GM10248 (cell line): Measurements from ENCODE around the gene FYN.

Source experiments
- CTCF ChIA-PET: fragments of 300-600 bp; sonication (Branson Sonifier 250); formaldehyde crosslinking; extraction: SDS; loops from one replicate; lab custom pipeline; 2021; ENCODE audit warnings: antibody characterized with exemption; lab: Yijun Ruan, JAX
- POLR2A ChIA-PET: fragments of 350-650 bp; sonication (Branson Sonifier 250); formaldehyde crosslinking; extraction: SDS; loops from one replicate; lab custom pipeline; 2020; ENCODE audit warnings: antibody characterized with exemption; lab: Yijun Ruan, JAX
- DNase-seq: peaks from one replicate; pipeline ENCODE4 v3.0.0; 2012; ENCODE audit errors: extremely low spot score
- CTCF ChIP-seq: IDR thresholded peaks from 2 replicates; pipeline ENCODE4 v1.5.1; 2012; ENCODE audit warnings: mild to moderate bottlenecking, low read depth; ENCODE audit errors: extremely low read depth, missing control alignments, control extremely low read depth

Gene FYN

GRCh38 chr6:111804627-111805235 lies 68.5 kb downstream of the FYN start:
- ChIA-PET POLR2A (interaction anchor here (0.6 kb wide), 1 partner anchor 21 kb away, joined by 3 read pairs; no protein-coding TSS in a partner anchor), CTCF (interaction anchor here (1.0 to 2.6 kb wide), 7 partner anchors 9 to 238 kb away, joined by 3 to 8 read pairs (median 3); no protein-coding TSS in a partner anchor)
- TF ChIP-seq CTCF, result no peak
- peak; percentile 36 for DNase-seq

GRCh38 chr6:111803804-111804203 lies 69.4 kb downstream of the FYN start:
- ChIA-PET CTCF (interaction anchor here (1.1 to 2.6 kb wide), 6 partner anchors 11 to 41 kb away, joined by 3 to 8 read pairs (median 3); no protein-coding TSS in a partner anchor), POLR2A (no interaction called here)
- TF ChIP-seq CTCF, result no peak
- no peak for DNase-seq

- POLR2A ChIA-PET, result interaction anchor here (0.9 kb wide), 1 partner anchor 39 kb away, joined by 3 read pairs; no protein-coding TSS in a partner anchor
- CTCF ChIA-PET, result interaction anchor here (1.2 to 2.6 kb wide), 5 partner anchors 14 to 39 kb away, joined by 3 to 8 read pairs (median 3); no protein-coding TSS in a partner anchor
- no peak for TF ChIP-seq CTCF
- no peak for DNase-seq
Measured at GRCh38 chr6:111803371-111803770, 69.9 kb downstream of the FYN start.

GRCh38 chr6:111802720-111803330 lies 70.4 kb downstream of the FYN start:
- ChIA-PET POLR2A (interaction anchor here (0.9 kb wide), 1 partner anchor 39 kb away, joined by 3 read pairs; no protein-coding TSS in a partner anchor), CTCF (interaction anchor here (1.2 to 2.6 kb wide), 6 partner anchors 14 to 39 kb away, joined by 3 to 8 read pairs (median 4); no protein-coding TSS in a partner anchor)
- DNase-seq, result no peak
- no peak for TF ChIP-seq CTCF

- TF ChIP-seq CTCF, result no peak
- POLR2A ChIA-PET, result no interaction called here
- no peak for DNase-seq
- CTCF ChIA-PET, result interaction anchor here (0.8 to 2.2 kb wide), 4 partner anchors 13 to 25 kb away, joined by 3 to 6 read pairs (median 4); no protein-coding TSS in a partner anchor
Measured at GRCh38 chr6:111802015-111802414, 71.2 kb downstream of the FYN start.

- no peak for TF ChIP-seq CTCF
- ChIA-PET POLR2A (no interaction called here), CTCF (interaction anchor here (1.2 to 2.1 kb wide), 5 partner anchors 18 to 45 kb away, joined by 3 to 5 read pairs (median 4); no protein-coding TSS in a partner anchor)
- DNase-seq, result no peak
Measured at GRCh38 chr6:111800821-111801220, 72.4 kb downstream of the FYN start.
